Measurements from ENCODE around the gene THSD7A.

The THSD7A gene

DNA sequence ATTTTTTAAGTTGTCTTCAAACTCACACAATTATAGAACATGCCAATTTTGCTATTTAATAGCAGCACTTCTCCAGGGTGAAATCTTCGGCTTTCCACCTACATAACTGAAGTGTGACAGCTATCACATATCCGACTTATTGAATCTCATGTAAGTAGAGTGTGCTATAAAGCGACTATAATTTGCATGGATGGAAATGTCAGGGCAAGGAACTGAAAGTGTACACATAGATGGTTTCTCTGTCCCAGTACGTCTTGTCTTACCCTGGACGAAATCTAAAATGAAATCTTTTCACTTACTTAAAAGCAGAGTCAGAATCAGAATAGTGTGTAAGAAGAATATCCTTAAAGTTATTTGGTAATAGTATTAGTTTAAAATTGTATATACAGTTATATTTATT lies 132.3 kb downstream of the THSD7A start:
- DNase-seq, result no peak

DNA sequence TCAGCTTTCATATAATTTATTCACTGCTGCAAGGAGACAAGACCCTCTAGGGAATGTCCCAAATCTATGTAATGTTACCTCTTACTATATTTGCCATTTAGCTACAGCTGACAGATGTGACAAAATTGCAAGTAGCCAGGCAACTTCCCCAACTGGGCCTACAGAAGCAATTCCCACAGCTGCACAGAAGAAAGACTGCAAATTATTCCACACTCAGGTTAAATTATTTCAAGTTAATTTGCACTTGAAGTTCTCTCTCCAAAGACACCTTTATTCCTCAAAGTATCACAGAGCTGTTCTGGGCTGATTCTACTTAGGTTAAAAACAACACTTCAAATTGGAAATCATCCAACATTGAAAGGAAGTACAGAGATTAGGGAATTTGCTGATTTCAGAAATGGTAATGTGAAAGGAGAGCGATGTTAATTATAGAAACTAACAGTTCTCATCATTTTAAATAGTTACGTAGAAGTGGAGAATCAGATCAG lies 133.6 kb downstream of the THSD7A start:
- no peak for DNase-seq

DNA sequence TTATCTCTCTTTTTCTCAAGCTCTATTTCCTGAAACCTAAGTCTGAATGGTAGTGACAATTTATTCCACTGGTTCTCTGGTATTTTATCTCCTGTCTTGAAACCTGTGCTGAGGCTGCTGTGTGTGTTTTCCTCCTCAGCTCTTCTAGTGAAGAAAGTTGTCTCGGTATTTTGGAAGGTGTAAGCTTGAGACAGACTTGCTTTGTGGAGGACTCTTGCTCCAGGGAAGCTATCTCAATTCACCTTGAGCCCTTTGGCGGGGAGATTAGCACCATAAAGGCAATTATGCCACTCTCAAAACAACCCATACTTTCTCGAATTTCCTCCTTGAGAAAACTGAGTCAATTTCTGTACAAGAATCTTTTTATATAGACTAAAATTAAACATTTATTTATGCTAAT lies 141.6 kb downstream of the THSD7A start:
- no peak for DNase-seq

DNA sequence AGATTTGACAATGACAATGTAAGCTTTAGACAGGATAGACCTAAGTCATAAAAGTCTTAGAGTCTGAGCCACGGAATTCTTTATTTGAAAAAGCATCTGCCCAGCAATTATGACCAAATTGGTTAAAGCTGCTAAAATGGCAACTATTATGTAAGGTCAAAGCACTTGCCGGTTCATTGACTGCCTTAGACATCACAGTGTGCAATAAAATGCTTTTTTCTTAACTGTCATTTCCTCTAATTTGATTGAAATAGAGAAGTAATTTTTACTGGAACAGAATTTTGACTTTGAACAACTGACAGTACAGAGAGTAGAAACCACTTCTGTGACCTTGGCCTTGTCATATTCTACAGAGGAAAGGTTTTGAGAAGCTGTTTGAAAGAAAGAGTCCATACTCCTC lies 142.9 kb downstream of the THSD7A start:
- no peak for DNase-seq

DNA sequence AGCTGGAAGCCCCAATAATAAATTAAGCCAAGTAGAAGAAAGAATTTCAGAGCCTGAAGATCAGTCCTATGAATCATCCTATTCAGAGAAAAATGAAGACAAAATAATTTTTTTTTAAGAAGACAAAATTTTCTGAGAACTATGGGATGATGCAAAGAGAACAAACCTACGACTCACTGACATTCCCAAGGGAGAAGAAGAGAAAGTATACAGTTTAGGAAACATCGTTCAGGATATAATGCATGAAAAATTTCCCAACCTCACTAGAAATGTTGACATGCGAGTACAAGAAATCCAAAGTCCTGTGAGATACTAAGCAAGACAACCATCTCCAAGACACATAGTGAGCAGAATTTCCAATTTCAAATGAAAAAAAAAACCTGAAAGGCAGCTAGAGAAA lies 150.5 kb downstream of the THSD7A start:
- DNase-seq, result no peak

DNA sequence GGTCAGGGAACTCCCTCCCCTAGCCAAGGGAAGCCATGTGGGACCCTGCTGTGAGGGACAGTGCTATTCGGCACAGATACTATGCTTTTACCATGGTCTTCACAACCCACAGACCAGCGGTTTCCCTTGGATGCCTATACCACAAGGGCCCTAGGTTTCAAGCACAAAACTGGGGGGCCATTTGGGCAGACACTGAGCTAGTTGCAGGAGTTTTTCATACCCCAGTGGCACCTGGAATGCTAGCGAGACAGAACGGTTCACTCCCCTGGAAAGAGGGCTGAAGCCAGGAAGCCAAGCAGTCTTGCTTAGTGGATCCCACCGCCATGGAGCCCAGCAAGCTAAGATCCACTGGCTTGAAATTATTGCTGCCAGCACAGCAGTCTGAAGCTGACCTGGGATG lies 156.8 kb downstream of the THSD7A start:
- no peak for DNase-seq

DNA sequence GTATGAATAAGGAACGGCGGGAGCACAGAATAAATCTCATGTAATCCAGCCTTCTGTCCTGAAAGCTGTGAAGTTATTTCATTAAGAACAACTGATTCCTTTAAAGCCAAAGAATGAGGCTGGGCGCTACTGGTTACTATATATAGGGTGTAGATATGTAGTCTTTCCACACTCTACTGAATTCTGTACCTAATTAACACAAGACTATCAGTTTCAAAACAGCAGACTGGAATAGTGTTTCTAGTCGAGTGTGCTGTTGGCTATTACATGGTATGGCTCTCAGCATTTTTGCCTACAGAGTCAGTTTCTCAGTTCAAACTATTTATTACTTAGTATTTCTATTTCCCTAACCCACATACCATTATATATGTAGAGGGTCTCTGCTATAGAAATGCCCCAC lies 163.3 kb downstream of the THSD7A start:
- no peak for DNase-seq

DNA sequence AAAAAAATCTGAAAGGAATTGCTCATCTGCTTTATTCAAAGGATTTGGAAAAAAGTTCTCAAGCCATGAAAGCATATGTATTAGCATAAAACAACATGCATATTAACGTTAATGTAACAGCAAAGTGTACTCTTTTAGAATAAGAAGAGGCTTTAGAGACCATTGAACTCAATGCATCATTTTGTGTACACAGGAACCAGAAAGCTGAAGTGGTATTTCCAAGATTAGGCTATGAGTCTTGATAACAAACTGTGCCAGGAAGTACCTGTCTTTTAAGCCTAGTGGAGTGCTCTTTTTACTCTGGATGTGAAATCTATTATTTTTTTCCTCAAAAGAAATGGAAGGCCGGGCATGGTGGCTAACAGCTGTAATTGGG lies 164.2 kb downstream of the THSD7A start:
- DNase-seq, result no peak

DNA sequence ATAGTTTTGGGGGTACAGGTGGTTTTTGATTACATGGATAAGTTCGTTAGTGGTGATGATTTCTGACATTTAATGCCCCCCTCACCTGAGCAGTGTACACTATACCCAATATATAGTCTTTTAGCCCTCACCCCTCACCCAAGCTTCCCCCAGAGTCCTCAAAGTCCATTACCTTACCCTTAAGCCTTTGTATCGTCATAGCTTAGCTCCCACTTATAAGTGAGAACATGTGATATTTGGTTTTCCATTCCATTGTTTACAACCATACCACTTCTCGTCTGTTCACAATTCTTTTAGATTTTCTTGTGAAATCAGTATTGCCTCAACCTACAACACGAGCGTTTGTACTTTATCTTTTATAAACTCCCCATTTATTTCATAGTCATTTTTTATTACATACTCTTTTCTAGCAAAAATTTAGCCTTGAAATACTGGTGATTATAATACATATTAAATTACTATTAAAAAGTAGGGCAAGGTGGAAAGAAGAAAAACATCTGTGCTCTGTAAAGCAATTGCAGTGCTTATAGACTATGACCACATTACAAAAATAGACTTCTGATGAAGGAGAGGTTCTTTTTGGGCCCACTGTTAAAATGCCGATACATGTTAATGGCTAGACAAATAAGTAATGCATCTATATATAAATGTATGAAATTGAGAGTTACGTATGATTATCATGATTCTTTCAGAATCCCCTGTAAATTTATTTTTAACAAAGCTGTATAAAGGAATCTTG lies 164.8 kb downstream of the THSD7A start:
- no peak for DNase-seq

DNA sequence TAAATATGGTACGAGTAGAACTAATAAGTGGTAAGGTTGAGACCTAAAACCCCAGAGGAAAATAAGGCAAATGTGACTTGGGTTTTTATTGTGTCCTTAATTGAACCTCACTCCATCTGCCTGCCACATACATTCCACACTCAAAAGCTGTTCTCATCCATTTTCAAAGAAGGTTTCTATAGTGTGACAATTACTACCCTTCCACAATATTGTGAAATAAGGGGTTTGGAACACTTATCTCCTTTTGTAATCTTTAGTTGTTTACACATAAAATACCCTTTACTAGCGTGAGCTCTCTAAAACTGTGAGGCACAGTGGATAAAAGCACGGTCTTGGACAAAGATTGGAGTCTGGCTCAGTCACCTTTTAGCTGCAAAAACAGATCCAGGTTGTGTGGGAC lies 166.6 kb downstream of the THSD7A start:
- no peak for DNase-seq

DNA sequence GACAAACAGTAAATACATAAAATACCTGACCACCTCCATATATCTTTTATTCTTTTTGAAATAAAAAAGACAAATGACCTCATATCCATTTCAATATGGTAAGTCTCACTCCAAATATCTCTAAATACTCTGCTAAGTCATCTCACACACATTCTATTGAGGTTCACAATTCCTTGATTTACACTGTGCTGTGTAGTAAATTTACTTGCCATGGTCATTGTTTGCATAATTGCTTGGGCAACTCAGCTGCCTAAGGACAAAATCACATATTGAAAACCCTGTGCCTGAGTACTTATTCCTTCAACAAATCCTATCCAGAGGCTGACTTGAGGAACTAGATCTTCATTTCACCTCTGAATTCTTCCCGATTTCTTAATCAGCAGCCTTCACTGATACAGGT lies 176.4 kb downstream of the THSD7A start:
- no peak for DNase-seq

DNA sequence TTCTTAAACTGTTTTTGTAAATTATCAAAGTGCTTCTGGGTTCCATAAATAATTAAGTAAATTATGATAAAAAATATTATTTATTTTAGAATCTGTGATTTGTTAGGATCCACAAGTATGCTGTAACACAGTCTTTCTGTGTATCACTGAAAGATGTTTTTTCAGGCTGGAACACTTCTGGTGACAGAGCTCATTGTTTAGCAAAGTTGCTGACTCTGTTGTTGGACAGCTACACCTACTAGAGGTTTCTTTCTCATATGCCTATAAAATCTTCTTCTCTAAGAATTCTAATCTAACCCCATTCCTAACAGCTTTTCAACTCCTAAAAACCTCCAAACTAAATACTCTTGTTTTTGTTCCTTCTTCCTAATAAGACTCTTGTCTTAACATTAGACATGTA lies 176.8 kb downstream of the THSD7A start:
- no peak for DNase-seq

DNA sequence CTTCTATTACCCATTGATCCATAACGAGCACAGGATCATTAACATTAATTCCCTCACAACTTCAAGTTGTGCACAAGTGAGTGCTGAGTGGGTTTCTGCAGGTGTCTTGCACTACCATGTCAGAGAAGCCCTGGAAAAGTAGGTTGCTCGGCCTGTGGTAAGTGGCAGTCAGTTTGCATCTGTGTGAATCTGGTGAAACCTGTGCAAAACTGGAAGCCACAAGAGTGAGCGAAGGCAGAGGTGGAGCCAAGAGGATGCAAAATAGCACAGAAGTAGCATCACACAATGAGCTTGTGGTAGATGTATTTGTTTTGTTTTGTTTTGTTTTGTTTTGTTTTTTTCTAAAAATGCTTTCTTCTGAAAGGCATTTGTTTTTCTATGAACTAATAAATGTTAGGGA lies 181.5 kb downstream of the THSD7A start:
- DNase-seq, result no peak

DNA sequence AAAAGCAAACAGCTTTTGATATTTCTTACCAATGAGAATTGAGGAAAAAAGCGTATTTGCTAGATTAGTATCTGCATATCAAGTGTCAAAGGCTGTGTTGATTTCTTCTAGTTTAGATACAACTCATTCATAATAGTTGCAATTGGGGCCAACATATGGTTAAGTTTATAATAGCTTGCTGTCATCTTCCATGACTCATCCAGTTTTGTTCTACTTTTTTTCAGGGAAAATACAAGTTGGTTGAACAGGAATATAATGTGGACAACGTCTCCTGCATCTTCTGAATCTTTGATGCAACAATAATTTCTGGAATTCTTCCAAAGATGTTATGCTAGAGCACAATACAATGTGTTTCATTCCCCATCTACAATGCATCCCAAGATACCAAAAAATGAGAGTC lies 182.0 kb downstream of the THSD7A start:
- DNase-seq, result no peak

DNA sequence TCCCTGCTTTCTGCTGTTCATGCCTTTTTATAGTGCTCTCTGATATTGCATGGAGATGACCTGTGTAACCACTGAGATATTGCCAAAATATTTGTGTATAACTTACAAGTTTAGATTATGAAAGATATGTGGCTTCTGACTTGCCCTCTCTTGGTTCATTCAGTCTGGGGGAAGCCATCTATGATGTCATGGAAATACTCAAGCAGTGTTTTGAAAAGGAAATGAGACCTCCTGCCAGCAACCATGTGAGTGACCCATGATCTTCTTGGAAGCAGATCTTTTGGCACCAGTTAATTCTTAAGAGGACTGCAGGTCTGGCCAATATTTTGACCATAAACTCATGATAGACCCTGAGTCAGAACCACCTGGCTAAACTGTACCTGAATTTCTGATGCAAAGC lies 183.0 kb downstream of the THSD7A start:
- no peak for DNase-seq

DNA sequence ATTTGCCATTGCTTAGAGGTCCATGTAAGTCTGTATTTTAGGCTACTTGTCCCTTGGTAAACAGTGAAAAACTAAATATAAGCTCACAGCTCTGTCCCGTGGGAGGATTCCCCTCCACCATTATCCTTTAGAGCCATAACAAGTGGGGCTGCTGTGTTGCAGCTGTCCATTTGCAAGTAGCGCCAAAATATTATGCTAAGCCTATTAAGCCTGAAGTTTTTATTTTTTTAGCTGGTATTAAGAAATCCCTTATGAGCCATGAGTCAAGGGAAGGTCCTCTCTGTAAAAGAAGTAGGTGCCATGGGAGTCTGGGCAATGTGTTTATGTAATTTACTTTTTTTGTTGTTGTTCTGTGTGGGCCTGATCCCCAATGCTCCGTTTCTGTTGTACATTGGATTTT lies 183.9 kb downstream of the THSD7A start:
- no peak for DNase-seq

DNA sequence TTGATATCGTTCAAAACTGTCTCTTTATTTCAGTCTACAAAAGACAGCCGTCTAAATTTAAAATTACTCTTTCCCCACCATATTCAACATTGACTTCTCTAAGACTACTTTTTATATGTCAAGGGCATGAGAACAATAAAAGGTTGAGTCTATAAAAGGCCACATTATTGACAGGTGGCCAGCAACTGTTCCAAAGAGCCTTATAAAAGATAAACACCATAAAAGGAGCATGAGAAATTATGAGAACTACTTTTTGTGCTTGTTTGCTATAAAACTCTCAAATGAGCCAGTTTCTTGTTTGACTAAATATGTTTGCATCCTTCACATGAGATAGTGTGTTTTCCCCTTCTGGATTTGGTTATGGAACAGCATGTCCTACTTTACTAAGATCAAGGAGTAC lies 189.2 kb downstream of the THSD7A start:
- no peak for DNase-seq

DNA sequence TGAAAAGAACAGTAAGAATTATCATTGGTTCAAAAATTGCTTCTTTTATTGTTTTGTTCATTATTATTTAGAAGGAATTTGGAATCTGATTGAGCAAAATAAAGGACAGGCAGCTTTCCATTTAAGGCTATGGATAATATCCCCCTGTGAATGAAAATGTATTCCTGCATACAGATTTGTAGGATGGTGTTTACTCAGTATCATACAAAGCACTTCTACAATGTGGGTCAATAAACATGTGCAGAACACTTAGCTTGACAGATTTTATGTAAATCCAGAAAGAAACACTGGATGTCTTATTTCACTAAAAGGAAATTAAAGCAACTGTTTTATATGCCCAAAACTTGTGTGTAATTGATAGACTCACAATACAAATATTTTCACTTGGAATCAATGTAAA lies 189.7 kb downstream of the THSD7A start:
- no peak for DNase-seq

DNA sequence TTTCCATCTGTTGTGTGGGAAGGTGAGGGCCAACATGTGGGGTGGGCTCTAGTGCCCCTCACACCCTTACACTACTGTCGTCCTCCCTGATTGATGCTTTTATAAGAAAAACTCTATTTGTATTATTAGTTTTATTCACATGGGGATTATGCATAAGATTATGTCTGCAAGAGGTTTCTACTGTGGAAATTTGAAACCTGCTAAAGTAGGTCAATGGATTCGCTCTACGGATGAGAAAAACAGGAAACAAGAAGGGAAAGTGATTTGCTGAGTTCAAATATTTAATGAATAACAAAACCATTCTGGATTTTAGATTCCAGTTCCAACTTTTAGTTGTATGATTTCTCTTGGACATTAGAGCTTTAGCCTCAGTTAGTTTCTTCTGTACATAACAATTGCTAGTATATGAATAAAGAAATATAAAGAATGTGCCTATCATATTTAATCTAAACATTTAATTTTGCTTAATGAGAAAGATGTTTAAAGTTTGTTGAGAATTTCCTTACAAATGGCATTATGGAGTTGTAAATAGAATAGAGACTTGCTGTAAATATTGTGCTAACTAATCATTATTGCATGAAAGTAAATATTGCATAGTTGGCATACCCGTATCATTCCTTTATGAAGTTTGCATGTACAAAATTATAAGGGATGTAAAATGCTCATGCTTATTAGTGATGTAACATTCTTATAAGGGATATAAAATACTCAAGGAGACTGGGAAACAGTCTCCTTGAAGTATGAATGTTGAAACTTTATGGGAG lies 193.8 kb downstream of the THSD7A start:
- no peak for DNase-seq

DNA sequence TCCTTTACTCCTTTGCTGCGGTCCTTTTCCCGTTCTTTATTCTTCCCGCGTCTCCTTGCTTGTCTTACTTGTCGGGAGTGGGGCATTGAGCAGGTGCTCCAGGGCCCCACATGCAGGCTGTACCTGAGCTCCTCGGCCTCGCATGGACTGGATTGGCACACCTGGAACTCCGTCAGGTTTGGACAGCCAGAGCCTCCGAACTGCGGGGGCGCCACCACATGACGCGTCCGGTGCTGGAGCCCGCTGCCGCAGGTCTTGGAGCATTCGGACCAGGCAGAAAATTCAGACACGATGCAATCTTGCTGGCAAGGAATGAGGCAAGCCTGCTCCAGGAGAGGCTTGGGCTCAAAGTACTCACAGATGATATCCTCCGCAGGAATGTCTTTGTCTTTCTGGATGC lies 195.7 kb downstream of the THSD7A start:
- no peak for DNase-seq

DNA sequence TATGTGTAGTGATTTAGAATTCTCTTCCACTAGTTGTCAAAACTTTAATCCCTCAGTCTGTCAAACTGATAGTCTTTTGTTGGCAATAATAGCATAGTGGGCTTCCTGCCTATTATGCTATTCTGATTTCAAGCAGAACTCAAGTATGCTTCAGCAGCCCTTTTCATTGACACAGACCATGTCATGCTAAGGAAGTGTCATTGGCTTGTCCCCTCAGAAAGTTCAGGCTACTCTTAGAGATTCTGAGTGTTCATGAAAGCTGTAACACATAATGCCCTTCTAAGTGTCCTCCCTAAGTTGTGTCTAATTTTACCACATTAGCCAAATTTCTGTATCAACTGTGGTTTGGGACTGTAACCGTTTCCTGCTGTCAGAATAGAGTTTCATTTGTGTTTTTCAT lies 198.7 kb downstream of the THSD7A start:
- DNase-seq, result no peak

DNA sequence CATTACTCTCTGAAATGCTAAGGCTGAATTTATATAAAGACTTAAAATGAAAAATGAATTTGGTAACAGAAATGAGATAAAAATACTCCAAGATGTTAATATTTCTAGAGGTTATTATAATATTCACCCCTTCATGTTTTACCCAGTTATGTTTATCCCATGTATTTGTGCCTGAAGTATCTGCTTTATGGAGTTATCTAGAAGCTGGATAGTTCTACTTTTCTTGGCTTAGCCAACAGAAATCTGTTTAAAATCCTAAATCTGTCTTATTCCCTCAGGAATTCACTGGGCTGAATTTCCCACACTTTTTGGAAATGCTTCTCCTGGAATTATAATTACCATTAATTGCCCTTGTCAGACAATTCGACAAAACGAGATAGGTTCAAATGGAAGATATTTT lies 201.6 kb downstream of the THSD7A start:
- DNase-seq, result no peak

DNA sequence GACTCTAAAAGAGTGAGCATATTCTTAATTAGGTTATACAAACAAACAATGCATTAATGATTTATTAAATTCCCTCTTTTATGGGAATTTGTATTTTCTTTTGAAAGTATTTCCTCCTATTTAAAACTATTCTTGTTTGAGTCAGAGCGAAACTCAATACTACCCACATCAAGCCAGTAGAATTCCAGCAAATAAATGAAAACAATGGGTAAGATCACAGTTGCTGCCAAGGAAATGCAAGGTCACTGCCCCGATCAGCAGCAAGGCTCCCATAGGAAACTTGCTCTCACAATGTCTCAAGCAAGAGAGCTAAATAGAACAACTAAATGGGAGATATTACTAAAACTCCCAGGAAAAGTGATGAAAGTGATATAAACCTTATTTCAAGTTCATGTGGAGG lies 206.3 kb downstream of the THSD7A start:
- DNase-seq, result no peak

DNA sequence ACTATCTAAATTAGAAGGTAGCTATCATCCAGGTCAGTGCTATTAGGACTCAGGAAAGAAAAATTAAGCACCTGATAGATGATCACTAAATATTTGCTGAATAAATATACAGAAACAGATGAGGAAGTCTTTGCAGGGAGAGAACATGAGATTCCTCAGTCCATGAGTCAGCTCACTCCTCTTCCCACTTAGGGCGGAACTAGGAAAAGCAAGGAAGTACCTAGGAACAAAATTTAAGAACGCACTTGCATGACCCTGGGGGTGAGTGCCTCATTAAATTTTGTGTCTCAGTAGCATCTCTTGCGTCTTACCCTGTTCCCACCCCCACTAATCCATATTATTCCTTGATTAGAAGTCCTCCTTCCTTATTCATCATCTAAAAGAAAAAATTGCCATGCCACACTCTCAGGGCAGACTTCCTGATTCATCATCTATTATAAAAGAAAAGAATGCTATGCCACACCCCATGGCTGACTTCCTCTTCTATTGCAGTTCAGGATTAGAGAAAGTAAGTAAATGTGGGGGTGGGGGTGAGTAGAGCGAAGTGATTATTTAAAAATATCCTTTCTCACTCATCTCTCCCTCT lies 208.8 kb downstream of the THSD7A start:
- DNase-seq, result no peak
